Left ventricle myocardium inferior (tissue), 1 donor: ENCODE measurements around the gene GLI2. TPM values are rescaled to one million over a fixed set of nuclear protein-coding genes. Genes with fewer than 3 reads are reported as not detected.

Experiments
- DNase-seq: peaks from one replicate; pipeline ENCODE4 v3.0.0-alpha.2; 2020
- H3K27ac ChIP-seq: fragments of 200-600 bp; replicated peaks from 2 replicates; pipeline ENCODE4 v1.8.0; 2021
- H3K27me3 ChIP-seq: fragments of 200-600 bp; 2 replicates; pipeline ENCODE4 v1.8.0; 2021; ENCODE audit warnings: low read depth
- H3K36me3 ChIP-seq: fragments of 200-600 bp; 2 replicates; pipeline ENCODE4 v1.8.0; 2021
- H3K4me1 ChIP-seq: fragments of 200-600 bp; 2 replicates; pipeline ENCODE4 v1.8.0; 2021
- H3K4me3 ChIP-seq: fragments of 200-600 bp; 2 replicates; pipeline ENCODE4 v1.8.0; 2021; ENCODE audit warnings: mild to moderate bottlenecking, moderate library complexity
- H3K9me3 ChIP-seq: fragments of 200-600 bp; replicated peaks from 2 replicates; pipeline ENCODE4 v1.8.0; 2021
- intact Hi-C: fragments of 100-400 bp; cut with micrococcal nuclease; formaldehyde crosslinking; loops from one replicate; pipeline ENCODE4 v1.11.0; 2022
- long read RNA-seq: library from polyadenylated mRNA; unstranded; transcript quantifications from one replicate; pipeline ENCODE4 v2.0.0, GENCODE V29; 2021
- total RNA-seq: library from RNA; stranded (reverse); fragmentation: NEBNext Ultra II Directional; extraction: Animal tissue kit (Norgen Biotek cat#: 25700); gene quantifications from one replicate; pipeline ENCODE4 v1.2.1, GENCODE V29; 2021
- TF ChIP-seq, protein P1 (sequence below): fragments of 200-600 bp; IDR thresholded peaks from 2 replicates; pipeline ENCODE4 v1.8.0; 2021; ENCODE audit warnings: antibody characterized with exemption, mild to moderate bottlenecking, borderline replicate concordance
- donor health status: DM: no; HTN: yes; CAD: no; lungs with severe emphysema.

Gene GLI2
- 2.4 TPM for total RNA-seq
- long read RNA-seq: 0 reads

DNA sequence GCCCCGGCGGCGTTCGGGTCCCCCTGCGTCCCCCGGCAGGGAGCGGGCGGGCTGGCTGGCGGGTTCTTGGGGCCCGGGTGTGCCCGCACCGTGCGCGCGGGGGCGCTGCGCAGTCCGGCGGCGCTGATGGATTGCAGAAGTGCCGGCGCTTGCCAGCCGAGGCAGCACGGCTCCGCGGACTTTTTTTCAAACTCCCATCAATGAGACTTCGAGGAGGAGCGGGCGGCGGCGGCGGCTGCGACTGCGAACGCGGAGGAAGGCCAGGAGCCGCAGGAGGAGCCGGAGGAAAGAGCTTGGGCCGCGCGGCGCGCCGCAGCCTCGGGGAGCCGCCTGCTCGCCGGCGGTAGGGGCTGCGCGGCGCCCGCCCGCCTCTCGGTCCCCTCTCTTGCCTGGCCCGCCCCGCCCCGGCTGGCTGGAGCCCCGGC is at the start of gene GLI2:
GLI2 (plus strand) TSS at position 123 of the 425 bp plus-strand sequence. CDS start 61,453 bp downstream, outside the sequence.
- peak within 1 kb of the TSS; percentile 81 for H3K27ac ChIP-seq
- TF ChIP-seq, protein P1, sequence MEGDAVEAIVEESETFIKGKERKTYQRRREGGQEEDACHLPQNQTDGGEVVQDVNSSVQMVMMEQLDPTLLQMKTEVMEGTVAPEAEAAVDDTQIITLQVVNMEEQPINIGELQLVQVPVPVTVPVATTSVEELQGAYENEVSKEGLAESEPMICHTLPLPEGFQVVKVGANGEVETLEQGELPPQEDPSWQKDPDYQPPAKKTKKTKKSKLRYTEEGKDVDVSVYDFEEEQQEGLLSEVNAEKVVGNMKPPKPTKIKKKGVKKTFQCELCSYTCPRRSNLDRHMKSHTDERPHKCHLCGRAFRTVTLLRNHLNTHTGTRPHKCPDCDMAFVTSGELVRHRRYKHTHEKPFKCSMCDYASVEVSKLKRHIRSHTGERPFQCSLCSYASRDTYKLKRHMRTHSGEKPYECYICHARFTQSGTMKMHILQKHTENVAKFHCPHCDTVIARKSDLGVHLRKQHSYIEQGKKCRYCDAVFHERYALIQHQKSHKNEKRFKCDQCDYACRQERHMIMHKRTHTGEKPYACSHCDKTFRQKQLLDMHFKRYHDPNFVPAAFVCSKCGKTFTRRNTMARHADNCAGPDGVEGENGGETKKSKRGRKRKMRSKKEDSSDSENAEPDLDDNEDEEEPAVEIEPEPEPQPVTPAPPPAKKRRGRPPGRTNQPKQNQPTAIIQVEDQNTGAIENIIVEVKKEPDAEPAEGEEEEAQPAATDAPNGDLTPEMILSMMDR: peak; percentile 76
- H3K9me3 ChIP-seq: no peaks in the 10 kb centered on the region
- intact Hi-C loops: no loop called here
- DNase-seq: peak; percentile 72
- H3K4me3 ChIP-seq: peak within 1 kb of the TSS; percentile 69
- H3K36me3 ChIP-seq: no peaks in the 10 kb centered on the region
- peaks cover 100% of the 10 kb centered on the region for H3K27me3 ChIP-seq
- peaks cover 32% of the 10 kb centered on the region for H3K4me1 ChIP-seq

DNA sequence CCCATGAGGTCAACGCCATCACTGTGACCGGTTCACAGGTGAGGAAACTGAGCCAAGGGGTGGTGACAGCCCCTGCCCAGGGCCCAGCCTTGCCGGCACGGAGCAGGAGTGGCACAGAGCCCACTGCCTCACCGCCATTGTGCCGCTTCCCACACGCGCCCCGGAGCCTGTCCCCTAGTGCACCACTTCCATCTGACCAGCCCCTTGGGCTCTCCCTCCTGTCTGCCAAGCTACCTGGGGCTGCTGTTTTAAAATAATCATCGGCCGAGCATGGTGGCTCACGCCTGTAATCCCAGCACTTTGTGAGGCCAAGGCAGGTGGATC is 49.7 kb upstream of the GLI2 start:
- TF ChIP-seq, protein P1: no peak
- intact Hi-C loops: no loop called here
- Histone ChIP-seq H3K36me3 (no peaks in the 10 kb centered on the region), H3K9me3 (no peaks in the 10 kb centered on the region), H3K4me1 (no peaks in the 10 kb centered on the region), H3K4me3 (no peak overlapping the region), H3K27ac (no peak overlapping the region), H3K27me3 (peaks cover 91% of the 10 kb centered on the region)
- no peak for DNase-seq

DNA sequence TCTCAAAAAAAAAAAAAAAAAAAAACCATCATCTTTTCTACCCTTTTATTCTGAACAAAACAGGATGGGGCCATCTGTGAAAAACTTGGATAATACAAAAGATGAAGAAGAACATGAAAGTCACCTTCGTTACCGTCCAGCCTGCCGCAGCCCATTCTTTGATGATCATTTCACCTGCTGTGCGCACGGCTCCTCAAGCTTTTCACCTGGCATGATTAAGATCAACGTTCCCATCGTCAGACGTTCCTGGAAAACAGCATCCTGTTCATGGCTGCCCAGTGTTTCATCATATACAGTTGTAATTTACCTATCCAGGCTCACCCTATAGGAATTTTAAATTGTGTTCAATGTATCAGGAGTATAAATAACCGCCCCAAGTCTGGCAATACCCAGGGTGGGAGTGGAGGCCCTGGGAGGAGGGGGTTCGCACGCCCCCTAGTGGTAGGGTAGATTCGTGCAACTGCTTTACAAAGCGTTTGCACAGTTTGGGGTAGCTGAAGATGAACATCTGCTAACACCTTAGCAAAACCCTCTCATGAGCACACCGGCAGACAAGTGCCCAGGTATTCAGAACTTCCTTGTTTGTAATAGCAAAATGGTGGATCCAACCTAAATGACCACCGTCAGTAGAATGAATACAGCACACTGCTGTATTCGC is 49.0 kb upstream of the GLI2 start:
- H3K27me3 ChIP-seq: peaks cover 91% of the 10 kb centered on the region
- intact Hi-C loops: no loop called here

DNA sequence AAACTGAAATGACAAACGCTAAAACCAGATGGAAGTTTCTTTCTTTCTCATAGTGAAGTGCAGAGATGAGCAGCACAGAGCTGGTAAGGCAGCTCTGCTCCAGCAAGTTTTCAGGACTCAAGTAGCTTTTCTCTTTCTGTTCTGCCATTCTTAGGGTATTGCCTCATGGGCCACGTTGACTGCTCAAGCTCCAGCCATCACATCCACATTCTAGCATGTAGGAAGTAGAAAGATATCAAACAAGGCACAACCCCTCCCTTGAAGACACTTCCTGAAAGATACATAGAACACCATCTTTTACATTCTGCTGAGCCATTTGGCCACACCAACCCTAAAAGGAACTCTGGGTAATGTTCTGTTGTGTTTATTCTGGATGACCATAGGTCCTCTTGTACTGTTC is 48.5 kb upstream of the GLI2 start:
- TF ChIP-seq, protein P1: no peak
- H3K4me3 ChIP-seq: no peak overlapping the region
- H3K4me1 ChIP-seq: no peaks in the 10 kb centered on the region
- intact Hi-C loops: no loop called here
- peaks cover 92% of the 10 kb centered on the region for H3K27me3 ChIP-seq
- no peaks in the 10 kb centered on the region for H3K36me3 ChIP-seq
- no peaks in the 10 kb centered on the region for H3K9me3 ChIP-seq
- DNase-seq: no peak
- no peak overlapping the region for H3K27ac ChIP-seq

More for the DNA sequence above, 49.0 kb upstream of the GLI2 start:
- Histone ChIP-seq H3K36me3 (no peaks in the 10 kb centered on the region), H3K4me3 (no peak overlapping the region), H3K4me1 (no peaks in the 10 kb centered on the region), H3K27ac (no peak overlapping the region), H3K9me3 (no peaks in the 10 kb centered on the region)
- no peak for DNase-seq
- TF ChIP-seq, protein P1: no peak

DNA sequence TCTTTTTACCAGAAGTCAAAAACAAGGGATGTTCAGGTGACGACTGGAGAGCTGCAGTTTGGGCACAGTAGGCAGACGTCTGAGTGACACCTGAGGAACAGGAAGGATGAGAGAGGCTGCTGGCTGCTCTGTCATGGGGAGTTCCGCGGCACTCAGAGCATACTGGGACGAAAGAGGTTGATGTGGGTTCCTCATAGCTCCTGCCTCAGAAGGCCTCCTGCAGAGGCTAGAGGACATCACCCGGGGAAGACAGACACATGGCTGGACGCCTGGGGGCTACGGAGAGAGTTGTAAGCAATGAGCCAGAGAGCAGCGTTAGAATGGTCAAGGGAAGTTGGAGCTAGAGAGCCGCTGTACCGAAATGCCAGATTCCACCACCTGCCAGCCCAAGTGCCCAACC is 45.1 kb upstream of the GLI2 start:
- TF ChIP-seq, protein P1: no peak
- Histone ChIP-seq H3K27ac (no peak overlapping the region), H3K36me3 (no peaks in the 10 kb centered on the region), H3K27me3 (peaks cover 96% of the 10 kb centered on the region), H3K4me3 (no peak overlapping the region), H3K4me1 (no peaks in the 10 kb centered on the region), H3K9me3 (no peaks in the 10 kb centered on the region)
- no peak for DNase-seq
- intact Hi-C loops: no loop called here
